CD4-positive, alpha-beta T cell treated with Interferon gamma for 1 hour (primary cell): ENCODE results near the gene CYB561D1.

ENCODE experiments used
- DNase-seq: peaks from one replicate; pipeline ENCODE4 v3.0.0-alpha.2; 2020

CYB561D1 gene

DNA sequence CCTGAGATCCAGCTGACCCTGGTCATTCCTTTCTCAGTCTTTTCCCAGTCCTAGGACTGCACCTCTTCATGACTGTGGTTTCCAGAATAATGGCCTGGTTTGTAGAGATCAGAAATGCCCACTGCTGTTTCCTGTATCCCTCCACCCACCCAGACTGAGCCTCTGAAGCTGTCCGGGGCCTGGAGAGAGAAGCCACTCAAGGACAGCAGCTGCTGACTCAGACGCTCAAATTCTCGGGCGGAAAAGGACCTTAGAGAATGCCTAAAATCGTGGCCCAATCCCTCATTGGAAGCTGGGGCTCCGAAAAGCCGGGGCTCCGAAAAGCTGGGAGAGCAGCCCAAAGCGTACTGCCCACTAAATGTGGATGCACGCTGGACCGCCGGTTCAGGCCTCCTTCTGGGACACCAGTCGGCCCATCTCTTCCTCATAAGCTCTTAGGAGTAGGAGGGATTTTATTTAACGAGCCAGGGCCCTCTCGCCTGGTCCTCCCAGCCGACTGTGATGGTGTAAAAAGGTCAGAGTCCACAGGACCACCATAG is 38.0 kb downstream of the CYB561D1 start:
- no peak for DNase-seq

DNA sequence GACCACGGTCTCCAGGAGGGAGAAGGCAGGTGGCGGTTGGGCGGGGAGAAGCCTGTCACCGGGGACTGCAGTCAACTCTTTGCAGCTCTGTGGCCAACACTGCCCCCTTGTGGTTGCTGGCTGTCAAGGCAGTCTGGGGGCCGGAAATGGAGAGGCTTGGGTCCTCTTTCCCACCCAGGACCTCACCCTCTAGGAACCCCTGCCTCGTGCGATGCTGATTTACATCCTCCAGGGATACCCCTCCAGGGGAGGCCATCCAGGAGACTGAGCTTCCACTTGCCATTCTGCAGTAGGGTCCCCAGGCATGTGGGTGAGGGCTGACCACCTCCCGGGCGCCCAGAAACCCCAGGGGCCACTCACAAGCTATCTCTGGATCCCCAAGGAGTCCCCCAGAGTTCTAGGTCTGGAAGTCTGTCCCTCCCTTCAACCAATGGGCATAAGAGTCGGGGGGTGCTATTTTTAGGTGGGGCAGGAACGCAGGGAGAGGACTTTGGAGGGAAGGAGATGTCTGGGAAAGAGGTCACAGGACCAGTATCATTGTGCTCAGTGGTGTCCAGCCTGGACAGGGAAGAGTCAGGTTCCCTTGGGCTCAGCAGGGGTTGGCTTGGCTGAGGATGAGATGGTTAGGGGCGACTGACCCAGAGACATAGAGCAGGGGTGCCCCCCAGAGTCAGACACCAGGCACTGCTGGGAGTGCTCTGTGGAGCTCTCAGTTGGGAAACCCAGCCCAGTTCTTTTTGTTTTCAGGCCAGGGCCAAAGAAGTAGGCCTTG is 38.7 kb downstream of the CYB561D1 start:
- DNase-seq = peak; percentile 84

DNA sequence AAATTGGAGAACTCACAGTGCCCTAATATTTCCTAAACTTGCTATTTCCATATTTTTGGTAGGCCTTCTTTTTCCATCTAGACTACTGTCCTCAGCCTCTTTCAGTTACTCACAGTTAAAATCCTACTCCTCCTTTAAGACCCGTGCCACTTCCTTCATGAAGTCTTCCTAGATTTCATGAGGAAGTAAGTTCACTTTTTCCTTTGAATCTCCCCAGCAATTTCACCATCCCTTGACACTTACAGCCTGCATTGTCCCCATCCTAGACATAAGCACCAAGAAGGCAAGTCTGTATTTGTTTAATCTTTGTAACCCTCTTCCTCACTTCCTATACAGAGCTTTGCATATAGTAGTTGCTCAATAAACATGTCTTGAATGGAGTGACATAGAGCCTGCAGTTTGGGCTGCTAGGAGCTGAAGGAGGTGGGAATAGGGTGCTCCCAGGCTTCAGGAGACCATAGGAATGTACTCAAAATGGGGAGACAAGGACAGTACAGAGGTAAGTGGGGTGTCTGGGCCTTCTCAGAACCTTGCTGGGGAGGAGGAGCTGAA is 40.5 kb downstream of the CYB561D1 start:
- DNase-seq = no peak

DNA sequence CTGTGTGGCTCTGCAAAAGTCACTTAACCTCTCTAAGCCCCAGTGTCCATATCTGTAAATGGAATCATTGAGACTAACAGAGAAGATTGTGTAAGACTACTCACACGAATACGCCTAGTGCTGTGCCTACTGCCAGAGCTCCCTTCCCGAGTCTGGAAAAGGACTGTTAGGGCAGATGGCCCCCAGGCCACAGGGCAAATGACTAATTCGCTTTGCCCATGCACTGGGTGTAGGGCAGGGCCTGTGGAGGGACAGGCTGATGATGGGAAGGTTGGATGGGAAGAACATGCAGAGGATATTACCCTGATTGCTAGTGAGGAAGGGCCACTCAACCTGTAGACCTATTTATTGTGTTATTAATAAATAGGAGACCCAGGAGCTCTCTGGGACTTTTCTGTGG is 41.6 kb downstream of the CYB561D1 start:
- DNase-seq = no peak

DNA sequence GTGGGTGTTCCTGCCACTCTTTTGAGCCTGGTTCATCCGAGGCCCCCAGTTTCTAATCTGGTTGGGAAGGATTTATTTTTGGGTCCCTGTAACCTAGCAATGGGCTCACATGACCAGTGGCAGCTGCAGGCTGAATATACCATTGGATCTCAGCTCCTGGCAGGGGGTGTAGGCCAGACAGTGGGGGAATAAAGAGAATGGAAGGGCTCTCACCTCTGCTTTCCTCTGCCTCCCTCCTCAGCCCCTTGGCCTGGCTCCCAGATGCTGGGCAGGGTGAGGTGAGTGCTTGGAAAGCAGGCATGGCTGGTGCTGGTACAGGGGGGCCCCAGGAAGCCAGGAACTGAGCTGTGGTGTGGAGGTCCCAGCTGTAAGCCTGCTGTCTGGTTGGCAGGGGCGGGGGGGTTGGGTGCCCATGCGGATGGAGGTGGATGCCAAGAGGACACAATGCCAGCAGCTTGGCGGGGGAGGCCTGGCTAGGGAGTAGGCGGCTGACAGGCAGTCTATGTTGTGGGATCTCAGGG is 42.1 kb downstream of the CYB561D1 start:
- DNase-seq = no peak

DNA sequence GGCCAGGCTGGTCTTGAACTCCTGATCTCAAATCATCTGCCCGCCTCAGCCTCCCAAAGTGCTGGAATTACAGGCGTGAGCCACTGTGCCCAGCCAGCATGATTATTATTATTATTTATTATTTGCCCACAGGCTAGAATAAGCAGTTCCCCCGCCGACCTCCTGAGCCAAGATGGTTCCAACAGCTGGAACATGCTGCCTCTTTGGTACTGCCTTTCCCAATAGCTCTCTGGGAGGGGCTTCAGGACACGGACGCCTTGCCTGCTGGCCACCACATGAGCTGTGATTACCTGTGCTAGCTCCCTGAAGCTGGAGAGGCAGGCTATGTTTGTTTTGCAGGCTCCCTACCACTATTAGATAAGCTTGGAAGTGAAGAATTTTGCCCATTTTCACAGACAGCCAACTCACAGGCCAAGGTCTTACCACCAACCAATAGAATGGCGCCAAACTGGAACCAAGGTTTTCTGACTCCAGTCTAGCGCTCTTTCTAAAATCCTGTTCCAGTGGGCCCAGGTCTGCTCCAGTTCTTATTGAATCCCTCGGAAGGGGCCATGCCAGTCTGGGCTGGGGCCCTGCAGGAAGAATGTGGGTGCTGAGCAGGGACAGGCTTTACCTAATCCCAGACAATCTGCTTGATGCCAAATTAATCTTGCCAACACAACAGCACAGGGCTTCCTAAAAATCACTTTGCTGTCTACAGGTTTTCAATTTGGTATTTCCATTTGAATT is 43.7 kb downstream of the CYB561D1 start:
- no peak for DNase-seq

DNA sequence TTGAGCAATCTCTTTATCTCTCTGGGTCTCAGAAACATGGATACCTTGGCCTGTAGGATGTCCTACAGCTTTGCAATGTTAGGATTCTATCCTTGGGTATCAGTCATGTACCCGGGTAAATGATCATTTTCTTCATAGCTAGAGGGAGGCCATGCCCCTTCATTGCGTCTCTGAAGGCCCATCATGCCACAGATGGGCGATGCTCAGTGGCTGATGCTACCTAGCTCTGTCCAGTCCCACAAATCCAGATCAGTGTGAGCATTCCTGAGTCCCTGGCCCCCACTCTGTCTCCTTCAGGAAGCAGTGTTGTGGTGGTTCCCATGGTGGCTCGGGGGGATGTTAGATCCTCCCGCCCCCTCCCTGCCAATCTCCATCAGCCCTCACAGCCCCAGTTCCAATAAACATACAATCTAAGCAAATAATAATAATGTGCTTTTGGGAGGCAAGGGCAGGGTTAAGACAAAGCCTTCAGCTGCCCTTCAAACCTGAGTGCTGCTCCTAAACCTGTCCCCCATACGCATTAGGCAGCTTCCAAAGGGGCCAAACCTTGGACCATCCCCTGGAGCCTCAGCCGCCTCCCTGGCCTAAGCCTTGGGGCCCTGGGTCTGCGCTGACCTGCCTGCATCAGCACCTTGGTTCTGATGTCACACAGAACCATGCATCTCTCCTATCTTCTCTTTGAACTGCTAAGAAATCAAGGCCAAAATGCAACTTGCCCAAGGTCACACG is 45.1 kb downstream of the CYB561D1 start:
- no peak for DNase-seq

DNA sequence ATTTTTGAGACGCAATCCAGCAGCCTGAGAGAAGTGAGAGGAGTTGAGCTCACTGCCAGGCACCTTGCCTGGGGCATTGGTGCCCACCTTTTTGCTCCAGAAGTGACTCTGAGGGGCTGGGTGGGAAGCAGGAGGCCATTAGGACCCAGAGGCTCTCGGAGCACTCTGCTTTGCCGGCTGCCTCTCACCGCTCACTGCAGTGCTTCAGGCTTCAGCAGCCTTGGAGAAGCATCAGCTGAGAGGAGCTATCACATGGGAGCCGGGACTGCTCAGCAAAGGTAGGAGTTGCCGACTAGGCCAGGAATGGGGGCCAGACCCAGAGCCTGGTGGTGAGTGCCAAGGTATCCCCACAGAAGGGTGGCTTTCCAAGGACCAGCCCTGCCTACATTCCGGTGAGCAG is 45.8 kb downstream of the CYB561D1 start, which contains the start of gene GPR61:
TSS of gene GPR61 (plus strand) at position 197 of the 400 bp plus-strand sequence. CDS start 3,151 bp downstream, outside the sequence.
- no peak for DNase-seq

DNA sequence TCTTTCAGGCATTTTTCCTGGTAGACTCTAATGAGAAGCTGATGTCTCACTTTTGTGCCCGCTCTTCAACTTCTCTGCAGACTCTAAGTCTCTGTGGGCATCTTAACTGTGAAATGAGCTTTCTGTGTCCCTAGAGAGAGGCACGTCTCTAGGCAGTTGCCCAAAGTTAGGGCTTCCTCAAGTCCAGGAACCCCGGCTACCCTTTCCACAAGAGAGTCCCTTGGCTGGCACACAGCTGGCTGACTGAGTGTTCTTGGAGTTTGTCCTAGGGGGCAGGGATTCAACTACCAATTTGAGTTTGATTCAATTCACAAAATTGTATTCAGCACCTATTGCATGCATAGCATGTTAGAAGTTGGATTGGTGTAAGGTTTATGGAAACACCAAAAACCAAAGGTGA is 47.2 kb downstream of the CYB561D1 start:
- DNase-seq = no peak

DNA sequence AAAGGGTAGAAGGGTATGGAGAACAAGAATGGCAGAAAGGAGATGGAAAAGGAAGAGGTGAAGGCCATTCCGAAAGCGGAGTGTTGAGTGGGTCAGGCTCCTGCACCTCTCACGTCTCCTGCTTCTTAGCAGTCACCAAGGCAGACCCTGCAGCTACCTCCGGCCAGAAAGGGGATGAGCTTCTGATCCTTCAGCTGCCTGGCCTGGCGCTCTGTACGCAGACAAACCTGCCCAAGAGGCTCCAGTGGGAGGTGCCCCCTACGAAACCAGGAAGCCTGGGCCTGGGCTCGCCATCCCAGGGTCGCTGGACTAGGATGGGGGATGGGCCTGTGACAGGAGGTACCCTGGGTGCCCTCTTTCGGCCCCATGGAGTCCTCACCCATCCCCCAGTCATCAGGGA is 48.8 kb downstream of the CYB561D1 start:
- DNase-seq = no peak

DNA sequence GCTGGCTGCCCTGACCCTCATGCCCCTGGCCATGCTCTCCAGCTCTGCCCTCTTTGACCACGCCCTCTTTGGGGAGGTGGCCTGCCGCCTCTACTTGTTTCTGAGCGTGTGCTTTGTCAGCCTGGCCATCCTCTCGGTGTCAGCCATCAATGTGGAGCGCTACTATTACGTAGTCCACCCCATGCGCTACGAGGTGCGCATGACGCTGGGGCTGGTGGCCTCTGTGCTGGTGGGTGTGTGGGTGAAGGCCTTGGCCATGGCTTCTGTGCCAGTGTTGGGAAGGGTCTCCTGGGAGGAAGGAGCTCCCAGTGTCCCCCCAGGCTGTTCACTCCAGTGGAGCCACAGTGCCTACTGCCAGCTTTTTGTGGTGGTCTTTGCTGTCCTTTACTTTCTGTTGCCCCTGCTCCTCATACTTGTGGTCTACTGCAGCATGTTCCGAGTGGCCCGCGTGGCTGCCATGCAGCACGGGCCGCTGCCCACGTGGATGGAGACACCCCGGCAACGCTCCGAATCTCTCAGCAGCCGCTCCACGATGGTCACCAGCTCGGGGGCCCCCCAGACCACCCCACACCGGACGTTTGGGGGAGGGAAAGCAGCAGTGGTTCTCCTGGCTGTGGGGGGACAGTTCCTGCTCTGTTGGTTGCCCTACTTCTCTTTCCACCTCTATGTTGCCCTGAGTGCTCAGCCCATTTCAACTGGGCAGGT is 49.5 kb downstream of the CYB561D1 start:
- DNase-seq = no peak

DNA sequence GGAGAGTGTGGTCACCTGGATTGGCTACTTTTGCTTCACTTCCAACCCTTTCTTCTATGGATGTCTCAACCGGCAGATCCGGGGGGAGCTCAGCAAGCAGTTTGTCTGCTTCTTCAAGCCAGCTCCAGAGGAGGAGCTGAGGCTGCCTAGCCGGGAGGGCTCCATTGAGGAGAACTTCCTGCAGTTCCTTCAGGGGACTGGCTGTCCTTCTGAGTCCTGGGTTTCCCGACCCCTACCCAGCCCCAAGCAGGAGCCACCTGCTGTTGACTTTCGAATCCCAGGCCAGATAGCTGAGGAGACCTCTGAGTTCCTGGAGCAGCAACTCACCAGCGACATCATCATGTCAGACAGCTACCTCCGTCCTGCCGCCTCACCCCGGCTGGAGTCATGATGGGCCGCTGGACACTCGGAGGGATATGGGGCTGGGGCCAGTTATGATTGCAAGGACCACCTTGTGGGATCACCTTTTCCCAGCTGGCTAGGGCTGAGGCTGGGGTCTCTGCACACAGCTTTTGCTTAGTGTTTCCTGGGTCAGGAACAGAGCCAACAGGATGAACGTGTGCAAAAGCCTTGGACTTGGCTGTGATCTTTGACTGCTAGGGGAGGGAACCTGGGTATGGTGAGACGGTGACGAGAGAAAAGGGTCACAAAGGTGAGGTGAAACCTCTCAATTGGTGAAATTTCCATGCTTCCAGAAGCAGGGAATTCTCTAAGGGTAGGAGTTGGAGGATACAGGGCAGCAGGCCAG is 50.3 kb downstream of the CYB561D1 start:
- DNase-seq = no peak

DNA sequence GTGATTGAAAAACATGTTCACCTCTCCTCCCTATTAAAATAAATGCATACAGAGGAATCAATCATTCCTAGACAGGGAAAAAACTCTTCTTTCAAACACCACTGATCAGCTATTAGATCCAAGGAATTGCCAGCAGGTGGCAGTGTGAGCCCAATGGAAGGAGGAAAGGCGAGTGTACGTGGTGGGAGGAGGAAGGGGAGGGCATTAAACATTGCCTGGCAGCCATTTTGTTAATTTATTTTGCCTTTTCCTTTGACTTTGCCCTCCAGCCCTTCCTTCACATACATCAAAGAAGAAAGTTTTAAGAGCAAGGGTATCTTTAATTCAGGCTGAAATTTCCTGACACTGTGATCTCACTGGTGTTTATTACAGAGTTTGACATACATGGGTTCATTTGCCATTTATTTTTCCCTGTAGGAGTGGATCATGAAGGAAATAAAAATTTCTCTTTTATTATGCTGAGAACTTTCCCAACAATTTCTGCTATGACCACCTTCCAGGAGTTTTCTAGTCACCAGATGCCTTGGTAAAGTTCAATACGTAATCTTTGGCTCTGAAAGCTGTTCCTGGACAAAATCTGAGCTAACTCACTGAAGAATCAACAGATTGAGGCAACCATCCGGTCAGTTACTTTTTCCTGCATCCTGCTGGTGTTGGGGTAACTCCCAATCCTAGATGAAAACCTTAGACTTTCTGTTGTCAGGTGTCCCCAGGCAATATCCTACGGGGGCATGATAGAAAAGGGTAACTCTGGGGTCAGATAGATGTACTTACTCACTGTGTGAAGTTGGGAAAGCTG is 52.6 kb downstream of the CYB561D1 start:
- DNase-seq = peak; percentile 84

DNA sequence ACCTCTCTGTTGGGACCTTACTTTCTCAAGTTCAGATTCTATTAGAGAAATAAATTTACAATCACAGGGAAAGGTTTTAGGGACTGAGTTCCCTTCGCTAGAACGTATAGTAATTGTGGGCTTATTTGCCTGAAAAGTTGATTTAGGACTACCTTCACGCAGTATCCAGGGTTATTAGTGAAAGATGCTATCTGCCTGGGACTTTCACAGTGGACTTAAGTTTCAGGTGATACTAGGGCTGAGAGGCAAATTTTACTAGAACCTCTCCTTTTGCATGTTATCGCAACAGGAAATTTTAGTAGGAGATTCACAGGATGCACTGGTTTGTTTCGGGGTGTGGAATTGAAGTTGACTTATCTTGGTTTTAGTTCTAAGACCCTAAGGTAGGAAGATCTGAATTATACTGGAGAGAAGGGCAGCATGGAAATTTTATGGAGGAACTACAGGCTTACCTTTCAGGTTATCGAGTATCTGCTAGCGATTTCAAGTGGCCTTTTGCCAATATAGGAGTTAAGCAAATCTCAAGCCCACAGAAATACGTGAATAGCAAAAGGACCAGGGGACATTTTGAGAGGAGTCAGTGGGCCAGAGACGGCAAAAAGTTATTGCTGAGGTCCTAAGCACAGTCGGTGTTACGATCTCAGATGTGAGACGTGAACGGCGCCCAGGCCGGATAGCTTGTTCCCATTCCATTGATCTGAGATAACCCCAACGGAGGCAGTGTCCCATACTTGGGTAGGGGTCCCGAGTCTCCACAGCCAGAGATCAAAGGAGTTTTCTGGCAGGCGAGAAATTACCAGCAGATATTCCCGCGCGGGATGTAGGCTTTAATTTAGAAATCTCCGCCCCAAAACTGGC is 53.8 kb downstream of the CYB561D1 start:
- DNase-seq = no peak

DNA sequence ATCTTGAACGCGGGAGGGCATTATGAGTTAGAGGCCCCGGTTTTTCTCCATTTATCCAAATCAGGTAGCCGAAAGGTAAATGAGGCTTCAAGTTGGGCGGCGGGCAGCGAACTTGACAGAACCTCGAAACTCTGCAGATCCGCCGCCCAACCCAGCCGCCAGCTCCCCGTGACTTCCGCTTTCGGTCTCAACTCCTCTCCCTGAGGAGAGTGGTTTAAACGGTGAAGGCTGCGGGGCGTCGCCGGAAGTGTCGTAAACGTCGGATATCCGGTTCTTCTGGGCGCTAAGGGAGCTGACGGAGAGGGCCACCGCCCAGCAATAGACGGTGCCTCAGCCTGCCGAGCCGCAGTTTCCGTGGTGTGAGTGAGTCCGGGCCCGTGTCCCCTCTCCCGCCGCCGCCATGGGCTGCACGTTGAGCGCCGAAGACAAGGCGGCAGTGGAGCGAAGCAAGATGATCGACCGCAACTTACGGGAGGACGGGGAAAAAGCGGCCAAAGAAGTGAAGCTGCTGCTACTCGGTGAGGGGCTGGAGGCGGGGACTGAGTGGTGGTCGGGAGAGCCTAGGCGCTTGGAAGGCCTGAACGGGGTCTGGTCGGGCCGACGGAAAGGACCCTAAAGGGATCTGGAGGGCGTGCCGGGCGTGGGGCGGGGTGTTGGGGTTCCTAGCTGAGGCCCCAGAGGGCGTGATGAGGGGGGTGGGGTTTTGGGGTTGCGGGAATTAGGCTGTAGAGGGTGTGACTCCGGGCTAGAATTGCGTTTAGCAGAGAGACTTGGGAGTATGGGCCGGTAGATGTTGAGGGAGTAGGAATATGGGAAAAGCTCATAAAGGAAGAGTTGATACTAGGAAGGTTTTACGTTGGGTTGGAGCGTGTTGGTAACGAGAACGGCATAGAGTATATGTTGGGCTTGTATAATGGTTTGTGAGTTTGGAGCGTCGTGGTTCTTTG is 54.7 kb downstream of the CYB561D1 start, which contains the start of gene GNAI3:
TSS of gene GNAI3 (plus strand) at position 295 of the 947 bp plus-strand sequence. CDS start at position 401, 106 bp downstream.
- DNase-seq = peak; percentile 96
